K562 (cell line): ENCODE measurements around the gene SLC7A5. TPM values are rescaled to one million over a fixed set of nuclear protein-coding genes. Genes with fewer than 3 reads are reported as not detected.

Source experiments
- CEBPG ChIP-seq, 3 experiments: fragments of 200-800 bp in 1 of 3; sonication (Bioruptor generic) in 1 of 3; sonication (generic) in 1 of 3; formaldehyde crosslinking in 1 of 3; IDR thresholded peaks in 2 of 3; conservative IDR thresholded peaks in 1 of 3; 2 replicates each; pipeline versions ENCODE4 v1.6.1 to v1.8.0; 2016 to 2022; ENCODE audit warnings: missing compliant biosample characterization in 2 of 3, missing genetic modification characterization in 2 of 3, mild to moderate bottlenecking in 1 of 3, missing genetic modification reagents in 1 of 3
- FOSL1 ChIP-seq: fragments of 200-800 bp; sonication (Bioruptor generic); conservative IDR thresholded peaks from 2 replicates; pipeline ENCODE4 v1.6.1; 2016; ENCODE audit warnings: missing genetic modification characterization, missing compliant biosample characterization
- GATA2 ChIP-seq: sonication (generic); formaldehyde crosslinking; IDR thresholded peaks from 2 replicates; pipeline ENCODE4 v1.4.0; 2020; ENCODE audit warnings: mild to moderate bottlenecking, missing genetic modification reagents
- HLTF ChIP-seq: fragments of 450-650 bp; IDR thresholded peaks from 2 replicates; pipeline ENCODE4 v1.6.1; 2016
- HNRNPL ChIP-seq: fragments of 200-400 bp; formaldehyde crosslinking; IDR thresholded peaks from 2 replicates; pipeline ENCODE4 v1.6.1; 2017; ENCODE audit warnings: low read depth, mild to moderate bottlenecking, low read length
- KLF6 ChIP-seq: fragments of 250-450 bp; sonication (Bioruptor Pico); IDR thresholded peaks from 2 replicates; pipeline ENCODE4 v1.4.0; 2020; ENCODE audit warnings: mild to moderate bottlenecking, moderate library complexity, borderline replicate concordance
- POLR3A ChIP-seq: IDR thresholded peaks from 2 replicates; pipeline ENCODE4 v1.6.1; 2011; ENCODE audit warnings: borderline replicate concordance, mild to moderate bottlenecking, moderate library complexity; ENCODE audit not compliant: insufficient read length, insufficient read depth; ENCODE audit errors: extremely low read depth
- RB1 ChIP-seq: fragments of 450-650 bp; IDR thresholded peaks from 2 replicates; pipeline ENCODE4 v1.6.1; 2017; ENCODE audit warnings: low read depth, mild to moderate bottlenecking
- RFX7 ChIP-seq: fragments of 250-450 bp; sonication (Bioruptor Pico); IDR thresholded peaks from 2 replicates; pipeline ENCODE4 v1.5.1; 2021; ENCODE audit warnings: mild to moderate bottlenecking
- RHOXF2B ChIP-seq: fragments of 250-450 bp; sonication (Bioruptor Pico); conservative IDR thresholded peaks from 2 replicates; pipeline ENCODE4 v1.5.1; 2021
- SMAD4 ChIP-seq: fragments of 250-450 bp; sonication (Bioruptor Pico); conservative IDR thresholded peaks from 2 replicates; pipeline ENCODE4 v1.8.0; 2021; ENCODE audit warnings: inconsistent platforms, mild to moderate bottlenecking, moderate library complexity
- UBTF ChIP-seq, 2 experiments: IDR thresholded peaks; 2 replicates each; pipeline ENCODE4 v1.6.1; 2012; ENCODE audit warnings: improper control_type of control experiment in 2 of 2, low read depth in 2 of 2, low read length in 2 of 2, borderline replicate concordance in 1 of 2
- ZBTB17 ChIP-seq: fragments of 450-650 bp; formaldehyde crosslinking; IDR thresholded peaks from 2 replicates; pipeline ENCODE4 v1.4.0; 2020; ENCODE audit warnings: mild to moderate bottlenecking
- ZBTB8A ChIP-seq: fragments of 450-650 bp; IDR thresholded peaks from 2 replicates; pipeline ENCODE4 v1.6.1; 2018; ENCODE audit warnings: mild to moderate bottlenecking, moderate library complexity; ENCODE audit not compliant: partially characterized antibody
- ZNF217 ChIP-seq: sonication (generic); formaldehyde crosslinking; IDR thresholded peaks from 2 replicates; pipeline ENCODE4 v1.8.0; 2022; ENCODE audit warnings: mild to moderate bottlenecking, missing genetic modification reagents
- ZNF224 ChIP-seq: sonication (generic); formaldehyde crosslinking; IDR thresholded peaks from 2 replicates; pipeline ENCODE4 v1.8.0; 2022; ENCODE audit warnings: mild to moderate bottlenecking, missing genetic modification reagents
- ZNF41 ChIP-seq: fragments of 250-450 bp; sonication (Bioruptor Pico); conservative IDR thresholded peaks from 2 replicates; pipeline ENCODE4 v1.4.0; 2020; ENCODE audit warnings: mild to moderate bottlenecking
- ZNF77 ChIP-seq: fragments of 250-450 bp; sonication (Bioruptor Pico); IDR thresholded peaks from 2 replicates; pipeline ENCODE4 v1.5.0; 2020
- polyA plus RNA-seq, 8 experiments: library from polyadenylated mRNA; depleted of rRNA in 4 of 8; stranded (reverse) in 5 of 8; unstranded in 3 of 8; fragments of >200 nt; fragmentation: Nextera tagmentation in 2 of 8; fragmentation: Illumina TruSeq in 1 of 8; extraction: Ambion mirVana in 2 of 8; extraction: Trizol in 1 of 8; gene quantifications; 2 replicates each; pipeline versions ENCODE4 v1.2.1 to v1.2.3, GENCODE V29; 2011 to 2014; ENCODE audit warnings: inconsistent platforms in 1 of 8, missing spikeins in 1 of 8
- total RNA-seq, 7 experiments: library from RNA; depleted of rRNA in 6 of 7; stranded (reverse); fragments of >200 nt in 6 of 7; fragmentation: Illumina TruSeq in 2 of 7; extraction: Trizol in 2 of 7; gene quantifications; 2 replicates each; pipeline versions ENCODE4 v1.2.1 to v1.2.3, GENCODE V29; 2011 to 2021; ENCODE audit warnings: low replicate concordance in 1 of 7
- TF ChIP-seq, protein P1 (sequence below): fragments of 250-450 bp; sonication (Bioruptor Pico); IDR thresholded peaks from 2 replicates; pipeline ENCODE4 v1.5.0; 2021
- TF ChIP-seq, protein P2 (sequence below): fragments of 450-650 bp; formaldehyde crosslinking; IDR thresholded peaks from 2 replicates; pipeline ENCODE4 v1.4.0; 2022; ENCODE audit warnings: missing genetic modification characterization
- TF ChIP-seq, protein P3 (sequence below): fragments of 250-450 bp; sonication (Bioruptor Pico); IDR thresholded peaks from 2 replicates; pipeline ENCODE4 v1.8.0; 2022; ENCODE audit warnings: inconsistent platforms

Gene SLC7A5
- total and polyA plus RNA-seq, 9 of the 15 experiments (the other 6 are each of a cell fraction or from before 2014, with no cell fraction given), result 1.9 to 220 (median 18.6) TPM

GRCh38 chr16:87854053-87854906, 15.0 kb downstream of the SLC7A5 start (continued):
- no peak for TF ChIP-seq UBTF (IDR thresholded peaks at IDR 0.05; ENCODE audit: borderline replicate concordance in 1 of 2, low read depth in 2 of 2, low read length in 2 of 2)
- TF ChIP-seq, protein P1, sequence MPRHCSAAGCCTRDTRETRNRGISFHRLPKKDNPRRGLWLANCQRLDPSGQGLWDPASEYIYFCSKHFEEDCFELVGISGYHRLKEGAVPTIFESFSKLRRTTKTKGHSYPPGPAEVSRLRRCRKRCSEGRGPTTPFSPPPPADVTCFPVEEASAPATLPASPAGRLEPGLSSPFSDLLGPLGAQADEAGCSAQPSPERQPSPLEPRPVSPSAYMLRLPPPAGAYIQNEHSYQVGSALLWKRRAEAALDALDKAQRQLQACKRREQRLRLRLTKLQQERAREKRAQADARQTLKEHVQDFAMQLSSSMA (CRISPR knock-in tag), result no peak
- TF ChIP-seq, protein P2, sequence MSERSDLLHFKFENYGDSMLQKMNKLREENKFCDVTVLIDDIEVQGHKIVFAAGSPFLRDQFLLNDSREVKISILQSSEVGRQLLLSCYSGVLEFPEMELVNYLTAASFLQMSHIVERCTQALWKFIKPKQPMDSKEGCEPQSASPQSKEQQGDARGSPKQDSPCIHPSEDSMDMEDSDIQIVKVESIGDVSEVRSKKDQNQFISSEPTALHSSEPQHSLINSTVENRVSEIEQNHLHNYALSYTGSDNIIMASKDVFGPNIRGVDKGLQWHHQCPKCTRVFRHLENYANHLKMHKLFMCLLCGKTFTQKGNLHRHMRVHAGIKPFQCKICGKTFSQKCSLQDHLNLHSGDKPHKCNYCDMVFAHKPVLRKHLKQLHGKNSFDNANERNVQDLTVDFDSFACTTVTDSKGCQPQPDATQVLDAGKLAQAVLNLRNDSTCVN, result 0 out of 2 replicates have a peak, but pooled peaks have one; percentile 30
- TF ChIP-seq POLR3A, result no peak
- TF ChIP-seq SMAD4, result peak; percentile 99
- TF ChIP-seq ZNF41 (CRISPR knock-in tag), result 0 out of 2 replicates have a peak, but pooled peaks have one; percentile 67
- no peak for TF ChIP-seq ZNF217 (CRISPR knock-in tag)
- TF ChIP-seq ZNF224 (CRISPR knock-in tag), result no peak
- TF ChIP-seq, protein P3, sequence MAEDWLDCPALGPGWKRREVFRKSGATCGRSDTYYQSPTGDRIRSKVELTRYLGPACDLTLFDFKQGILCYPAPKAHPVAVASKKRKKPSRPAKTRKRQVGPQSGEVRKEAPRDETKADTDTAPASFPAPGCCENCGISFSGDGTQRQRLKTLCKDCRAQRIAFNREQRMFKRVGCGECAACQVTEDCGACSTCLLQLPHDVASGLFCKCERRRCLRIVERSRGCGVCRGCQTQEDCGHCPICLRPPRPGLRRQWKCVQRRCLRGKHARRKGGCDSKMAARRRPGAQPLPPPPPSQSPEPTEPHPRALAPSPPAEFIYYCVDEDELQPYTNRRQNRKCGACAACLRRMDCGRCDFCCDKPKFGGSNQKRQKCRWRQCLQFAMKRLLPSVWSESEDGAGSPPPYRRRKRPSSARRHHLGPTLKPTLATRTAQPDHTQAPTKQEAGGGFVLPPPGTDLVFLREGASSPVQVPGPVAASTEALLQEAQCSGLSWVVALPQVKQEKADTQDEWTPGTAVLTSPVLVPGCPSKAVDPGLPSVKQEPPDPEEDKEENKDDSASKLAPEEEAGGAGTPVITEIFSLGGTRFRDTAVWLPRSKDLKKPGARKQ, result no peak
- peak; percentile 81; the same call in 1 of the 2 replicates for TF ChIP-seq KLF6 (CRISPR knock-in tag)
- peak; percentile 82; the same call in 1 of the 2 replicates for TF ChIP-seq HLTF
- TF ChIP-seq HNRNPL, result no peak
- TF ChIP-seq ZBTB8A, result no peak
- TF ChIP-seq ZBTB17 (CRISPR knock-in tag), result peak; percentile 85
- TF ChIP-seq ZNF77 (CRISPR knock-in tag), result no peak
- TF ChIP-seq GATA2 (CRISPR knock-in tag), result peak; percentile 99
- TF ChIP-seq RHOXF2B (CRISPR knock-in tag), result no peak
- TF ChIP-seq CEBPG (CRISPR knock-in tag; IDR thresholded peaks at IDR 0.05), result no peak; the same call in 1 of the 2 replicates
- TF ChIP-seq CEBPG (tag; conservative IDR thresholded peaks at IDR 0.05 in 1 of 2, IDR thresholded peaks at IDR 0.05 in 1 of 2), result no peak
- TF ChIP-seq RFX7 (CRISPR knock-in tag), result no peak
- TF ChIP-seq RB1, result peak; percentile 58
- TF ChIP-seq FOSL1, result peak; percentile 98
